SU-DHL-6 (cell line): ENCODE measurements around the gene HECTD4.

Experiments
- H2AFZ ChIP-seq: fragments of 200-600 bp; sonication (generic); 2 replicates; pipeline ENCODE4 v1.6.1; 2014; ENCODE audit warnings: low read depth, mild to moderate bottlenecking, moderate library complexity, mixed read lengths, antibody characterized with exemption, low read length; ENCODE audit not compliant: severe bottlenecking
- H3F3A ChIP-seq: fragments of 200-600 bp; shearing (Covaris generic); 2 replicates; pipeline ENCODE4 v1.6.0; 2016; ENCODE audit warnings: antibody characterized with exemption, mild to moderate bottlenecking; ENCODE audit not compliant: insufficient read depth
- H3K27ac ChIP-seq: fragments of 200-600 bp; sonication (generic); 2 replicates; pipeline ENCODE4 v1.5.1; 2016; ENCODE audit warnings: low read depth, mild to moderate bottlenecking, low read length, moderate library complexity, mixed read lengths
- H3K27me3 ChIP-seq: fragments of 200-600 bp; sonication (generic), shearing (Covaris generic); 2 replicates; pipeline ENCODE4 v1.6.0; 2014; ENCODE audit warnings: mild to moderate bottlenecking, low read length
- H3K36me3 ChIP-seq: fragments of 200-600 bp; sonication (generic); 2 replicates; pipeline ENCODE4 v1.6.1; 2014; ENCODE audit warnings: mild to moderate bottlenecking, low read length, mixed read lengths
- H3K4me2 ChIP-seq: fragments of 300-600, 200-600 bp; shearing (Covaris generic), sonication (generic); 2 replicates; pipeline ENCODE4 v1.6.0; 2014; ENCODE audit warnings: low read length, low read depth, mild to moderate bottlenecking; ENCODE audit not compliant: poor library complexity, severe bottlenecking
- H3K4me3 ChIP-seq: fragments of 200-600 bp; sonication (generic); 2 replicates; pipeline ENCODE4 v1.5.1; 2014; ENCODE audit warnings: antibody characterized with exemption, low read length, mild to moderate bottlenecking, mixed read lengths; ENCODE audit not compliant: insufficient read depth, poor library complexity, severe bottlenecking
- H3K79me2 ChIP-seq: fragments of 200-600 bp; sonication (generic); 2 replicates; pipeline ENCODE4 v1.6.1; 2014; ENCODE audit warnings: mild to moderate bottlenecking, low read length, moderate library complexity; ENCODE audit not compliant: insufficient read depth
- H3K9ac ChIP-seq: fragments of 200-600 bp; sonication (generic); 2 replicates; pipeline ENCODE4 v1.7.0; 2014; ENCODE audit warnings: mild to moderate bottlenecking, low read length
- H3K9me2 ChIP-seq: fragments of 200-600 bp; sonication (generic); replicated peaks from 2 replicates; pipeline ENCODE4 v1.6.1; 2014; ENCODE audit warnings: low read length; ENCODE audit not compliant: insufficient read depth
- H3K9me3 ChIP-seq: fragments of 200-600 bp; sonication (generic); 2 replicates; pipeline ENCODE4 v1.6.1; 2014; ENCODE audit warnings: low read length, mixed read lengths; ENCODE audit not compliant: insufficient read depth
- H4K20me1 ChIP-seq: fragments of 200-600 bp; sonication (generic); 2 replicates; pipeline ENCODE4 v1.6.1; 2014; ENCODE audit warnings: low read depth, mild to moderate bottlenecking, antibody characterized with exemption, low read length, moderate library complexity, mixed read lengths
- CTCF ChIP-seq: fragments of 200-600 bp; sonication (generic); IDR thresholded peaks from one replicate; pipeline ENCODE4 v1.5.1; 2017; ENCODE audit warnings: antibody characterized with exemption, mild to moderate bottlenecking, low read length, moderate library complexity; ENCODE audit not compliant: insufficient read depth, poor library complexity, severe bottlenecking
- EZH2phosphoT487 ChIP-seq: fragments of 200-600 bp; sonication (generic), shearing (Covaris generic); conservative IDR thresholded peaks from 2 replicates; pipeline ENCODE4 v1.6.1; 2018; ENCODE audit warnings: mild to moderate bottlenecking, antibody characterized with exemption, low read length, moderate library complexity, mixed read lengths

HECTD4 gene

GRCh38 chr12:112194601-112195247 lies 187.5 kb downstream of the HECTD4 start:
- Histone ChIP-seq H3K4me2 (no peak overlapping the region), H3K9ac (no peak overlapping the region), H3K27me3 (no peaks in the 10 kb centered on the region), H3K27ac (no peak overlapping the region), H3K36me3 (peaks cover 5% of the 10 kb centered on the region; the same call in 1 of the 2 replicates), H3F3A (no peaks in the 10 kb centered on the region), H2AFZ (no peak overlapping the region), H3K9me3 (no peaks in the 10 kb centered on the region), H3K79me2 (no peaks in the 10 kb centered on the region), H4K20me1 (no peaks in the 10 kb centered on the region), H3K9me2 (no peaks in the 10 kb centered on the region), H3K4me3 (no peak overlapping the region)
- TF ChIP-seq CTCF (no peak), EZH2phosphoT487 (no peak)

- no peaks in the 10 kb centered on the region for H3F3A ChIP-seq
- no peaks in the 10 kb centered on the region for H3K9me3 ChIP-seq
- no peaks in the 10 kb centered on the region for H3K9me2 ChIP-seq
- no peak overlapping the region for H3K4me2 ChIP-seq
- no peak overlapping the region for H3K9ac ChIP-seq
- no peak overlapping the region for H2AFZ ChIP-seq
- H4K20me1 ChIP-seq: no peaks in the 10 kb centered on the region
- no peak overlapping the region for H3K27ac ChIP-seq
- H3K27me3 ChIP-seq: no peaks in the 10 kb centered on the region
- no peak for TF ChIP-seq EZH2phosphoT487
- TF ChIP-seq CTCF: no peak
- no peak overlapping the region for H3K4me3 ChIP-seq
- H3K36me3 ChIP-seq: peaks cover 5% of the 10 kb centered on the region; the same call in 1 of the 2 replicates
- no peaks in the 10 kb centered on the region for H3K79me2 ChIP-seq
Observed at GRCh38 chr12:112192475-112192874, 189.8 kb downstream of the HECTD4 start.

- no peak overlapping the region for H3K9ac ChIP-seq
- H3K27me3 ChIP-seq: no peaks in the 10 kb centered on the region
- no peak overlapping the region for H3K4me3 ChIP-seq
- no peak overlapping the region for H3K4me2 ChIP-seq
- no peaks in the 10 kb centered on the region for H3K79me2 ChIP-seq
- H3K9me3 ChIP-seq: no peaks in the 10 kb centered on the region
- H3K27ac ChIP-seq: no peak overlapping the region
- H3K36me3 ChIP-seq: peaks cover 5% of the 10 kb centered on the region; the same call in 1 of the 2 replicates
- TF ChIP-seq CTCF (no peak), EZH2phosphoT487 (no peak)
- H3K9me2 ChIP-seq: no peaks in the 10 kb centered on the region
- H3F3A ChIP-seq: no peaks in the 10 kb centered on the region
- no peaks in the 10 kb centered on the region for H4K20me1 ChIP-seq
- no peak overlapping the region for H2AFZ ChIP-seq
Observed at GRCh38 chr12:112191840-112192321, 190.3 kb downstream of the HECTD4 start.
